HCT116 (cell line): ENCODE data around the gene NOP14. TPM values are rescaled to one million over a fixed set of nuclear protein-coding genes. Genes with fewer than 3 reads are reported as not detected.

ENCODE experiments used
- ATAC-seq: fragments of 200-7000 bp; cut with Tn5 transposase; 2 replicates; pipeline ENCODE4 v1.9.1; 2020; ENCODE audit warnings: mild to moderate bottlenecking, moderate library complexity
- BruUV-seq: library from RNA; stranded (reverse); fragments of 400-500 nt; replicated peaks from 2 replicates; lab custom pipeline; 2021; lab: Mats Ljungman, UMichigan
- CTCF ChIA-PET: fragments of 300-600 bp; sonication (Branson Sonifier 250); formaldehyde crosslinking; loops from one replicate; lab custom pipeline; 2021; ENCODE audit warnings: antibody characterized with exemption; lab: Charles Lee
- POLR2A ChIA-PET: fragments of 300-600, 350-600 bp; sonication (Branson Sonifier 250); formaldehyde crosslinking; loops from one replicate; lab custom pipeline; 2021; ENCODE audit warnings: antibody characterized with exemption; lab: Charles Lee
- RAD21 ChIA-PET, 2 experiments: fragments of 300-600 bp; sonication (Branson Sonifier 250); formaldehyde crosslinking; loops; one replicate each; lab custom pipeline; 2023; ENCODE audit warnings: low total read pairs in 2 of 2; ENCODE audit not compliant: uncharacterized antibody in 2 of 2, unreplicated experiment in 2 of 2, low non-redundant PET in 1 of 2; lab: Charles Lee
- DNase-seq: peaks from one replicate; pipeline ENCODE4 v3.0.0-alpha.2; 2010; ENCODE audit warnings: low read depth, low spot score
- H2AFZ ChIP-seq: fragments of 200-600 bp; shearing (Covaris generic), sonication (generic); 2 replicates; pipeline ENCODE4 v1.6.1; 2017; ENCODE audit warnings: low read depth, mixed run types, mixed read lengths, antibody characterized with exemption, low read length; ENCODE audit not compliant: poor library complexity, severe bottlenecking
- H3K27ac ChIP-seq: 2 replicates; pipeline ENCODE4 v1.5.1; 2012; ENCODE audit warnings: low read depth, low read length
- H3K27me3 ChIP-seq: fragments of 200-600 bp; sonication (generic); 2 replicates; pipeline ENCODE4 v1.6.1; 2016; ENCODE audit warnings: mixed run types, low read length, mixed read lengths; ENCODE audit not compliant: insufficient read depth
- H3K36me3 ChIP-seq, 2 experiments: fragments of 200-500 bp in 1 of 2; fragments of 200-600 bp in 1 of 2; sonication (Bioruptor generic) in 1 of 2; sonication (generic) in 1 of 2; 2 replicates each; pipeline versions ENCODE4 v1.5.1 to v1.6.1; 2014 to 2016; ENCODE audit warnings: low read length in 2 of 2, inconsistent platforms in 1 of 2, mixed read lengths in 1 of 2, mixed run types in 1 of 2; ENCODE audit not compliant: insufficient read depth in 2 of 2, control insufficient read depth in 1 of 2
- H3K4me1 ChIP-seq, 2 experiments: fragments of 200-600 bp in 1 of 2; sonication (generic) in 1 of 2; 2 replicates each; pipeline versions ENCODE4 v1.5.1 to v1.6.1; 2012 to 2017; ENCODE audit warnings: low read length in 2 of 2, inconsistent platforms in 1 of 2, mild to moderate bottlenecking in 1 of 2, mixed read lengths in 1 of 2, mixed run types in 1 of 2, moderate library complexity in 1 of 2; ENCODE audit not compliant: insufficient read depth in 2 of 2, control insufficient read depth in 1 of 2
- H3K4me2 ChIP-seq: fragments of 200-600 bp; sonication (generic); 2 replicates; pipeline ENCODE4 v1.6.1; 2017; ENCODE audit warnings: mixed run types, low read length, mixed read lengths
- H3K4me3 ChIP-seq, 2 experiments: fragments of 200-600 bp in 1 of 2; sonication (generic) in 1 of 2; replicated peaks in 1 of 2; 2 replicates each; pipeline ENCODE4 v1.5.1; 2011 to 2016; ENCODE audit warnings: low read length in 2 of 2, control low read depth in 1 of 2, low read depth in 1 of 2, mild to moderate bottlenecking in 1 of 2, mixed read lengths in 1 of 2, mixed run types in 1 of 2
- H3K79me2 ChIP-seq: fragments of 200-600 bp; sonication (generic); 2 replicates; pipeline ENCODE4 v1.6.1; 2017; ENCODE audit warnings: mild to moderate bottlenecking, mixed run types, low read length, moderate library complexity, mixed read lengths; ENCODE audit not compliant: insufficient read depth
- H3K9ac ChIP-seq: fragments of 200-600 bp; sonication (generic); 2 replicates; pipeline ENCODE4 v1.6.1; 2016; ENCODE audit warnings: low read length, mixed read lengths
- H3K9me2 ChIP-seq: fragments of 200-600 bp; sonication (generic), shearing (Covaris generic); 2 replicates; pipeline ENCODE4 v1.6.1; 2017; ENCODE audit warnings: mixed run types, mild to moderate bottlenecking, moderate library complexity; ENCODE audit not compliant: insufficient read depth
- H3K9me3 ChIP-seq, 2 experiments: fragments of 200-500 bp in 1 of 2; fragments of 200-600 bp in 1 of 2; sonication (Bioruptor generic) in 1 of 2; sonication (generic) in 1 of 2; 2 replicates each; pipeline ENCODE4 v1.6.1; 2014 to 2017; ENCODE audit warnings: low read length in 2 of 2, mixed read lengths in 2 of 2, inconsistent platforms in 1 of 2, low read depth in 1 of 2, mild to moderate bottlenecking in 1 of 2, mixed run types in 1 of 2, moderate library complexity in 1 of 2; ENCODE audit not compliant: control insufficient read depth in 1 of 2, insufficient read depth in 1 of 2
- H4K20me1 ChIP-seq: fragments of 200-600 bp; sonication (generic), shearing (Covaris generic); 2 replicates; pipeline ENCODE4 v1.6.1; 2017; ENCODE audit warnings: mixed run types, mild to moderate bottlenecking, moderate library complexity; ENCODE audit not compliant: insufficient read depth
- ELF1 ChIP-seq: IDR thresholded peaks from 2 replicates; pipeline ENCODE4 v1.6.1; 2012; ENCODE audit warnings: low read depth, borderline replicate concordance
- JUND ChIP-seq: IDR thresholded peaks from 2 replicates; pipeline ENCODE4 v1.6.1; 2012
- POLR2A ChIP-seq: IDR thresholded peaks from 2 replicates; pipeline ENCODE4 v1.7.0; 2011; ENCODE audit warnings: borderline replicate concordance; ENCODE audit not compliant: insufficient read depth, insufficient read length; ENCODE audit errors: extremely low read depth
- SIN3A ChIP-seq: IDR thresholded peaks from 2 replicates; pipeline ENCODE4 v1.6.1; 2012; ENCODE audit warnings: low read depth
- SP1 ChIP-seq: IDR thresholded peaks from 2 replicates; pipeline ENCODE4 v1.6.1; 2012; ENCODE audit warnings: low read depth
- TCF7L2 ChIP-seq: IDR thresholded peaks from 2 replicates; pipeline ENCODE4 v1.7.0; 2011; ENCODE audit warnings: borderline replicate concordance, inconsistent platforms; ENCODE audit not compliant: insufficient read depth, insufficient read length; ENCODE audit errors: extremely low read depth
- YY1 ChIP-seq: IDR thresholded peaks from 2 replicates; pipeline ENCODE4 v1.6.1; 2011; ENCODE audit warnings: low read length, low read depth, moderate library complexity, mild to moderate bottlenecking; ENCODE audit not compliant: insufficient replicate concordance; ENCODE audit errors: extremely low read depth
- ZFX ChIP-seq: fragments of 450-650 bp; IDR thresholded peaks from 2 replicates; pipeline ENCODE4 v1.6.1; 2017
- intact Hi-C: fragments of 100-400 bp; cut with micrococcal nuclease; formaldehyde crosslinking; loops from 2 replicates; pipeline ENCODE4 v1.10.0; 2022
- total RNA-seq: library from RNA; stranded (reverse); gene quantifications from one replicate; pipeline ENCODE4 v1.2.1, GENCODE V29; 2021; ENCODE audit not compliant: unreplicated experiment
- TF ChIP-seq, protein P1 (sequence below): IDR thresholded peaks from 2 replicates; pipeline ENCODE4 v1.6.1; 2011; ENCODE audit warnings: mild to moderate bottlenecking, low read length, moderate library complexity; ENCODE audit not compliant: insufficient replicate concordance; ENCODE audit errors: extremely low read depth

NOP14 gene
- total RNA-seq, 1 experiment from 2014 or later, result 67.3 TPM

DNA sequence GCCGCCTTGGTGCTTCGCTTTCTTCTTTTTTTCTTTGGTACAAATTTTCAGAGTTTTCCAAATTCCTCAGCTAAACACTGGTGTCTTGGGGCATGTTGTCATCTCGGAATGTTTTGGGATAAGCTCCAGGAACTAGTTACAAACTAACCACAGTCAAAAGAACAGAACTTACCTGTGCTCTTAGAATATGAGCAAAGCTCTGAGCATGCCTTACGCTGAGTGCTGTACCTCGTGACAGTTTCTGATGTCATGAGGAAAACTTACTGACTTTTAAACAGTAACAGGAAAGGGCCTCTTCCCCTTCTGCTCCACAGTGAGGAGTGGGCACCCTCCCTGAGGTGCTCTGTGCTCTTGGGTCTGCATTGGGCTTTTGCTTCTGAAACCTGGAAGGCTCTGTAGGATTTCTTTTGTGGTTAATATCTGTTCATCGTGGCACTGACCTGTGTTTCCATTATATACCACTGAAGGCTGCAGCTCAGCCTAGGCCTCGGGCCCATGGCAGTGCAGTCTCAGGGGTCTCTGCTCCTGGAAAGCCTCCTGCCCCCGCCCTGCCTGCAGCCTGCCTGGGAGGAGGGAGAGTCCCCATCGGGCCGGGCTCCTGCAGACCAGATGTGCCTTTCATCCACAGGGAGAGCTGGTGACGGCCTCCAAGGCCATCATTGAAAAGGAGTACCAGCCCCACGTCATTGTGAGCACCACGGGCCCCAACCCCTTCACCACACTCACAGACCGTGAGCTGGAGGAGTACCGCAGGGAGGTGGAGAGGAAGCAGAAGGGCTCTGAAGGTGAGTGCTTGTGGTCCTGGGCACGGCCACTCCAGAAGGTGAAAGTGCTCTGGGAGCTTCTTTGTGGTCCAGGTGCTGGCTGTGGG is 48.7 kb downstream of the NOP14 start:
- H3K4me1 ChIP-seq, result no peaks in the 10 kb centered on the region
- H3K79me2 ChIP-seq, result no peaks in the 10 kb centered on the region
- H3K27me3 ChIP-seq, result no peaks in the 10 kb centered on the region
- H3K4me2 ChIP-seq, result no peak overlapping the region
- H3K9ac ChIP-seq, result no peak overlapping the region
- no peaks in the 10 kb centered on the region for H3K9me3 ChIP-seq
- CTCF ChIA-PET, result no interaction called here
- no peaks in the 10 kb centered on the region for H3K9me2 ChIP-seq
- intact Hi-C loops, result no loop called here
- no peak for ATAC-seq
- H2AFZ ChIP-seq, result no peak overlapping the region
- no peak overlapping the region for H3K4me3 ChIP-seq
- peaks cover 5 to 11% of the 10 kb centered on the region in 2 experiments; a peak in 3 of 4 replicates for H3K36me3 ChIP-seq
- BruUV-seq, result no TSS peak
- RAD21 ChIA-PET, result no interaction called here
- H4K20me1 ChIP-seq, result no peaks in the 10 kb centered on the region
- POLR2A ChIA-PET, result no interaction called here
- H3K27ac ChIP-seq, result no peak overlapping the region
- DNase-seq, result no peak
- no peak for TF ChIP-seq YY1
- TF ChIP-seq POLR2A, result no peak
- no peak for TF ChIP-seq SP1
- TF ChIP-seq ZFX, result no peak
- no peak for TF ChIP-seq ELF1
- TF ChIP-seq JUND, result no peak
- TF ChIP-seq SIN3A, result no peak
- TF ChIP-seq, protein P1, sequence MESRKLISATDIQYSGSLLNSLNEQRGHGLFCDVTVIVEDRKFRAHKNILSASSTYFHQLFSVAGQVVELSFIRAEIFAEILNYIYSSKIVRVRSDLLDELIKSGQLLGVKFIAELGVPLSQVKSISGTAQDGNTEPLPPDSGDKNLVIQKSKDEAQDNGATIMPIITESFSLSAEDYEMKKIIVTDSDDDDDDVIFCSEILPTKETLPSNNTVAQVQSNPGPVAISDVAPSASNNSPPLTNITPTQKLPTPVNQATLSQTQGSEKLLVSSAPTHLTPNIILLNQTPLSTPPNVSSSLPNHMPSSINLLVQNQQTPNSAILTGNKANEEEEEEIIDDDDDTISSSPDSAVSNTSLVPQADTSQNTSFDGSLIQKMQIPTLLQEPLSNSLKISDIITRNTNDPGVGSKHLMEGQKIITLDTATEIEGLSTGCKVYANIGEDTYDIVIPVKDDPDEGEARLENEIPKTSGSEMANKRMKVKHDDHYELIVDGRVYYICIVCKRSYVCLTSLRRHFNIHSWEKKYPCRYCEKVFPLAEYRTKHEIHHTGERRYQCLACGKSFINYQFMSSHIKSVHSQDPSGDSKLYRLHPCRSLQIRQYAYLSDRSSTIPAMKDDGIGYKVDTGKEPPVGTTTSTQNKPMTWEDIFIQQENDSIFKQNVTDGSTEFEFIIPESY, result no peak
- TF ChIP-seq TCF7L2, result no peak
